OCI-LY3 (cell line): Measurements from ENCODE around the gene COL13A1.

Experiments used
- H2AFZ ChIP-seq: fragments of 200-600, 300-600 bp; shearing (Covaris generic); 2 replicates; pipeline ENCODE4 v1.6.0; 2014; ENCODE audit warnings: antibody characterized with exemption, low read depth, low read length
- H3K27ac ChIP-seq: fragments of 200-600, 300-600 bp; sonication (generic); 2 replicates; pipeline ENCODE4 v1.5.1; 2014; ENCODE audit warnings: mild to moderate bottlenecking, low read length, moderate library complexity, mixed read lengths
- H3K27me3 ChIP-seq: fragments of 200-600, 300-600 bp; sonication (generic); 2 replicates; pipeline ENCODE4 v1.6.1; 2014; ENCODE audit warnings: low read depth, low read length, mixed read lengths
- H3K36me3 ChIP-seq: fragments of 200-600, 300-600 bp; sonication (generic); replicated peaks from 2 replicates; pipeline ENCODE3; 2014; ENCODE audit warnings: low read depth, low read length, mixed read lengths
- H3K4me1 ChIP-seq: fragments of 300-600, 200-600 bp; sonication (generic); 2 replicates; pipeline ENCODE4 v1.6.1; 2014; ENCODE audit warnings: low read length, mixed read lengths
- H3K4me2 ChIP-seq: fragments of 200-600, 300-600 bp; sonication (generic); 2 replicates; pipeline ENCODE4 v1.6.1; 2014; ENCODE audit warnings: low read length, mixed read lengths
- H3K4me3 ChIP-seq: fragments of 300-600, 200-600 bp; sonication (generic); 2 replicates; pipeline ENCODE4 v1.5.1; 2014; ENCODE audit warnings: antibody characterized with exemption, mild to moderate bottlenecking, low read length, moderate library complexity
- H3K79me2 ChIP-seq: fragments of 300-600, 200-600 bp; shearing (Covaris generic); 2 replicates; pipeline ENCODE4 v1.6.1; 2014; ENCODE audit warnings: mild to moderate bottlenecking, low read length, mixed read lengths
- H3K9ac ChIP-seq: fragments of 300-600, 200-600 bp; shearing (Covaris generic); 2 replicates; pipeline ENCODE4 v1.6.0; 2014; ENCODE audit warnings: mild to moderate bottlenecking, low read length, moderate library complexity
- H3K9me3 ChIP-seq: fragments of 200-600, 300-600 bp; shearing (Covaris generic); 2 replicates; pipeline ENCODE4 v1.6.1; 2014; ENCODE audit warnings: low read length, mixed read lengths; ENCODE audit not compliant: insufficient read depth
- H4K20me1 ChIP-seq: fragments of 200-600, 300-600 bp; sonication (generic); 2 replicates; pipeline ENCODE4 v1.6.1; 2016; ENCODE audit warnings: low read length, mixed read lengths; ENCODE audit not compliant: insufficient read depth
- EZH2phosphoT487 ChIP-seq: fragments of 200-600 bp; shearing (Covaris generic); IDR thresholded peaks from 2 replicates; pipeline ENCODE4 v1.6.1; 2018; ENCODE audit warnings: antibody characterized with exemption, mixed run types, low read depth
- TF ChIP-seq, protein P1 (sequence below): fragments of 200-600, 300-600 bp; sonication (generic); IDR thresholded peaks from 2 replicates; pipeline ENCODE4 v1.5.1; 2014; ENCODE audit warnings: antibody characterized with exemption, low read length, low read depth

Gene COL13A1

GRCh38 chr10:69854511-69855345, 53.0 kb downstream of the COL13A1 start:
- no peaks in the 10 kb centered on the region for H3K36me3 ChIP-seq
- TF ChIP-seq, protein P1, sequence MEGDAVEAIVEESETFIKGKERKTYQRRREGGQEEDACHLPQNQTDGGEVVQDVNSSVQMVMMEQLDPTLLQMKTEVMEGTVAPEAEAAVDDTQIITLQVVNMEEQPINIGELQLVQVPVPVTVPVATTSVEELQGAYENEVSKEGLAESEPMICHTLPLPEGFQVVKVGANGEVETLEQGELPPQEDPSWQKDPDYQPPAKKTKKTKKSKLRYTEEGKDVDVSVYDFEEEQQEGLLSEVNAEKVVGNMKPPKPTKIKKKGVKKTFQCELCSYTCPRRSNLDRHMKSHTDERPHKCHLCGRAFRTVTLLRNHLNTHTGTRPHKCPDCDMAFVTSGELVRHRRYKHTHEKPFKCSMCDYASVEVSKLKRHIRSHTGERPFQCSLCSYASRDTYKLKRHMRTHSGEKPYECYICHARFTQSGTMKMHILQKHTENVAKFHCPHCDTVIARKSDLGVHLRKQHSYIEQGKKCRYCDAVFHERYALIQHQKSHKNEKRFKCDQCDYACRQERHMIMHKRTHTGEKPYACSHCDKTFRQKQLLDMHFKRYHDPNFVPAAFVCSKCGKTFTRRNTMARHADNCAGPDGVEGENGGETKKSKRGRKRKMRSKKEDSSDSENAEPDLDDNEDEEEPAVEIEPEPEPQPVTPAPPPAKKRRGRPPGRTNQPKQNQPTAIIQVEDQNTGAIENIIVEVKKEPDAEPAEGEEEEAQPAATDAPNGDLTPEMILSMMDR: no peak
- TF ChIP-seq EZH2phosphoT487: no peak
- H3K9ac ChIP-seq: no peak overlapping the region
- H3K9me3 ChIP-seq: no peaks in the 10 kb centered on the region
- H3K4me1 ChIP-seq: no peaks in the 10 kb centered on the region
- no peak overlapping the region for H3K27ac ChIP-seq
- H3K79me2 ChIP-seq: no peaks in the 10 kb centered on the region
- H3K4me3 ChIP-seq: no peak overlapping the region
- no peaks in the 10 kb centered on the region for H3K27me3 ChIP-seq
- no peaks in the 10 kb centered on the region for H4K20me1 ChIP-seq
- no peak overlapping the region for H3K4me2 ChIP-seq
- H2AFZ ChIP-seq: no peak overlapping the region

DNA sequence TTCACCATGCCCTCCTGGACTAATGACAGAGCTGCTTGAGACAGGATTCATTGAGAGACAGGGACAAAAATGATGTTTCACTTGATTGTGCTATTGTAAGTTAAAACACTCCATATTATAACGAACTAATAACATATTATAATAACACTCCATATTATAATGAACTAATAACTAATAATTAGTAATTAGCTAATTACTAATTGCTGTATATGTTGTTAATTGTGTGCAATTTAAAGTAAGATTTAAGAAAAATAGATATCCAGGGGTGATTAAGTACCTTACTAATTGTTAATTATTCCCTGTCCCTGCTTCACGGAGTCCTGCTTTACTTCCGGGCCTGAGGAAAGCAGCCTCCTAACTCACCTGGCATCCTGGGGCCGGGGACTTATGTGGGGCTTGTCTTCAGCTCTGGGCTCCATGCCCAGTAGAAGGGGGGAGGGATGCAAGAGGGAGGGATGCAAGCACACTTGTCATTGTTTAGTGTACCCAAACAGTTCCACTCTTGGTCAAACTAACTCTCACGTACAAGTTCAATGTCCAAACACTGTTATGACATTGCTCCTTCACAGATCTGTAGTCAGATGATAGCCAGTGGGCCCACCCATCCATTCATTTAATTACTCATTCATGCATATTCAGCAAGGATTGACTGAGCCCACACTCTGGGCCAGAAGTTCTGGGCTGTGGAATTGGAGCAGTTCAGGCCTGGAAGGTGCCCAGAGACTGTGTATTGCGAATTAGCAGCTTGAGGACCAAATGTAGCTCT, 53.8 kb downstream of the COL13A1 start:
- TF ChIP-seq, protein P1: no peak
- no peak for TF ChIP-seq EZH2phosphoT487
- Histone ChIP-seq H3K27ac (no peak overlapping the region), H2AFZ (no peak overlapping the region), H3K27me3 (no peaks in the 10 kb centered on the region), H3K9me3 (no peaks in the 10 kb centered on the region), H3K4me3 (no peak overlapping the region), H3K9ac (no peak overlapping the region), H3K36me3 (no peaks in the 10 kb centered on the region), H4K20me1 (no peaks in the 10 kb centered on the region), H3K4me2 (no peak overlapping the region), H3K4me1 (no peaks in the 10 kb centered on the region), H3K79me2 (no peaks in the 10 kb centered on the region)

GRCh38 chr10:69856601-69857166, 55.0 kb downstream of the COL13A1 start:
- Histone ChIP-seq H3K4me3 (no peak overlapping the region), H3K9ac (no peak overlapping the region), H3K4me1 (no peaks in the 10 kb centered on the region)

More at GRCh38 chr10:69856601-69857166, 55.0 kb downstream of the COL13A1 start:
- no peaks in the 10 kb centered on the region for H4K20me1 ChIP-seq
- H3K9me3 ChIP-seq: no peaks in the 10 kb centered on the region
- no peak overlapping the region for H2AFZ ChIP-seq
- H3K27ac ChIP-seq: no peak overlapping the region
- TF ChIP-seq, protein P1: no peak
- no peak for TF ChIP-seq EZH2phosphoT487
- H3K79me2 ChIP-seq: no peaks in the 10 kb centered on the region
- no peaks in the 10 kb centered on the region for H3K27me3 ChIP-seq
- H3K4me2 ChIP-seq: no peak overlapping the region
- no peaks in the 10 kb centered on the region for H3K36me3 ChIP-seq
